IMR-90 (cell line): ENCODE results near the gene ZDHHC11B. TPM values are rescaled to one million over a fixed set of nuclear protein-coding genes. Genes with fewer than 3 reads are reported as not detected.
"Not testable (repeated sequence)": the region's sequence is repeated elsewhere in the genome, so short reads cannot be mapped to it uniquely, and the experiment has no call there.

Source experiments
- ATAC-seq: fragments of 200-7000 bp; cut with Tn5 transposase; 2 replicates; pipeline ENCODE4 v1.9.1; 2020; ENCODE audit warnings: low read depth, mild to moderate bottlenecking, moderate library complexity
- BruUV-seq: library from RNA; stranded (reverse); fragments of 400-500 nt; replicated peaks from 2 replicates; lab custom pipeline; 2021; lab: Mats Ljungman, UMichigan
- CTCF ChIA-PET: fragments of 300-600 bp; formaldehyde crosslinking; extraction: SDS; loops from one replicate; lab custom pipeline; 2021; ENCODE audit warnings: antibody characterized with exemption; lab: Yijun Ruan, JAX
- POLR2A ChIA-PET: fragments of 300-600 bp; sonication (Branson Sonifier 250); formaldehyde crosslinking; loops from one replicate; lab custom pipeline; 2022; ENCODE audit warnings: antibody characterized with exemption; ENCODE audit not compliant: unreplicated experiment; lab: Charles Lee
- DNase-seq: peaks from one replicate; pipeline ENCODE4 v3.0.0; 2013
- H2AFZ ChIP-seq: replicated peaks from 2 replicates; pipeline ENCODE3; 2013; ENCODE audit warnings: low read length, mild to moderate bottlenecking; ENCODE audit not compliant: poor library complexity
- H2AK5ac ChIP-seq: 2 replicates; pipeline ENCODE4 v1.6.1; 2013; ENCODE audit warnings: low read depth, low read length, inconsistent platforms
- H2AK9ac ChIP-seq: replicated peaks from 2 replicates; pipeline ENCODE3; 2013; ENCODE audit warnings: mild to moderate bottlenecking, low read depth, low read length, moderate library complexity; ENCODE audit not compliant: poor library complexity
- H2BK120ac ChIP-seq: 2 replicates; pipeline ENCODE4 v1.6.1; 2013; ENCODE audit warnings: low read depth, low read length, inconsistent platforms
- H2BK15ac ChIP-seq: 3 replicates; pipeline ENCODE4 v1.6.1; 2013; ENCODE audit warnings: low read depth, low read length, inconsistent platforms
- H2BK20ac ChIP-seq: 2 replicates; pipeline ENCODE4 v1.6.1; 2013; ENCODE audit warnings: low read depth, mild to moderate bottlenecking, inconsistent platforms, low read length, moderate library complexity
- H2BK5ac ChIP-seq: 2 replicates; pipeline ENCODE4 v1.6.1; 2013; ENCODE audit warnings: mild to moderate bottlenecking, low read depth, low read length, inconsistent platforms; ENCODE audit not compliant: poor library complexity, severe bottlenecking
- H3K14ac ChIP-seq: replicated peaks from 2 replicates; pipeline ENCODE4 v1.6.1; 2013; ENCODE audit warnings: low read depth, low read length, inconsistent platforms
- H3K18ac ChIP-seq: 2 replicates; pipeline ENCODE4 v1.6.1; 2013; ENCODE audit warnings: low read depth, low read length, control low read depth
- H3K23ac ChIP-seq: 2 replicates; pipeline ENCODE4 v1.6.1; 2013; ENCODE audit warnings: low read depth, low read length, inconsistent platforms
- H3K27ac ChIP-seq: 2 replicates; pipeline ENCODE4 v1.5.1; 2013; ENCODE audit warnings: mild to moderate bottlenecking, control low read depth, low read length; ENCODE audit not compliant: insufficient read depth
- H3K27me3 ChIP-seq: 2 replicates; pipeline ENCODE4 v1.6.1; 2013; ENCODE audit warnings: low read length; ENCODE audit not compliant: control insufficient read depth, insufficient read depth
- H3K36me3 ChIP-seq: 2 replicates; pipeline ENCODE4 v1.6.1; 2013; ENCODE audit warnings: low read length, mixed read lengths; ENCODE audit not compliant: control insufficient read depth, insufficient read depth
- H3K4ac ChIP-seq: 2 replicates; pipeline ENCODE4 v1.6.1; 2013; ENCODE audit warnings: low read depth, low read length, inconsistent platforms
- H3K4me1 ChIP-seq: 2 replicates; pipeline ENCODE4 v1.6.1; 2013; ENCODE audit warnings: low read length, mixed read lengths; ENCODE audit not compliant: control insufficient read depth, insufficient read depth
- H3K4me2 ChIP-seq: 2 replicates; pipeline ENCODE4 v1.6.1; 2013; ENCODE audit warnings: low read depth, mild to moderate bottlenecking, control low read depth, low read length, moderate library complexity
- H3K4me3 ChIP-seq: 2 replicates; pipeline ENCODE4 v1.5.1; 2013; ENCODE audit warnings: low read depth, mild to moderate bottlenecking, control low read depth, low read length, moderate library complexity; ENCODE audit not compliant: insufficient read depth
- H3K56ac ChIP-seq: 2 replicates; pipeline ENCODE4 v1.6.1; 2013; ENCODE audit warnings: low read length, inconsistent platforms; ENCODE audit not compliant: insufficient read depth; ENCODE audit errors: extremely low read depth
- H3K79me1 ChIP-seq, 2 experiments: 2 replicates each; pipeline ENCODE4 v1.6.1; 2013; ENCODE audit warnings: low read length in 2 of 2, inconsistent platforms in 1 of 2, low read depth in 1 of 2
- H3K9ac ChIP-seq: 2 replicates; pipeline ENCODE4 v1.6.1; 2013; ENCODE audit warnings: low read depth, low read length, control low read depth
- H3K9me1 ChIP-seq: 2 replicates; pipeline ENCODE4 v1.6.1; 2013; ENCODE audit warnings: low read length, inconsistent platforms; ENCODE audit not compliant: insufficient read depth
- H3K9me3 ChIP-seq: 2 replicates; pipeline ENCODE4 v1.6.1; 2013; ENCODE audit warnings: low read length; ENCODE audit not compliant: control insufficient read depth, insufficient read depth
- H4K20me1 ChIP-seq: 2 replicates; pipeline ENCODE4 v1.6.1; 2013; ENCODE audit warnings: low read length, inconsistent platforms; ENCODE audit not compliant: insufficient read depth
- H4K5ac ChIP-seq: 2 replicates; pipeline ENCODE4 v1.6.1; 2013; ENCODE audit warnings: mild to moderate bottlenecking, low read depth, low read length, control low read depth
- H4K8ac ChIP-seq, 2 experiments: 2 replicates each; pipeline ENCODE4 v1.6.1; 2013; ENCODE audit warnings: low read depth in 2 of 2, low read length in 2 of 2, control low read depth in 1 of 2, inconsistent platforms in 1 of 2
- H4K91ac ChIP-seq: 2 replicates; pipeline ENCODE4 v1.6.1; 2013; ENCODE audit warnings: low read depth, low read length, inconsistent platforms; ENCODE audit not compliant: insufficient read depth
- WGBS, 2 experiments: methylation state at CpG; one replicate each; pipeline versions ENCODE4 v1.1.5 to v1.1.7; 2013; ENCODE audit warnings: missing lambda C conversion rate in 2 of 2; ENCODE audit not compliant: insufficient read length in 1 of 2; ENCODE audit errors: extremely low coverage in 2 of 2; 5-methylcytosine and 5-hydroxymethylcytosine counted together
- dilution Hi-C: fragments of 300-500 bp; cut with HindIII; formaldehyde crosslinking; loops from one replicate; pipeline ENCODE4 v1.14.3; 2018; ENCODE audit warnings: low sequenced_read_pairs; ENCODE audit not compliant: unreplicated experiment
- in situ Hi-C: fragments of 300-500 bp; cut with MboI; formaldehyde crosslinking; loops from 3 replicates; pipeline ENCODE4 v1.14.3; 2019; ENCODE audit warnings: low sequenced_read_pairs, inconsistent platforms, mixed read lengths
- intact Hi-C: fragments of 100-400 bp; cut with micrococcal nuclease; formaldehyde crosslinking; loops from 2 replicates; pipeline ENCODE4 v1.10.0; 2022
- polyA plus RNA-seq, 3 experiments: library from polyadenylated mRNA; depleted of rRNA; stranded (reverse); fragments of >200 nt; gene quantifications; 2 replicates each; pipeline ENCODE4 v1.2.3, GENCODE V29; 2012; ENCODE audit warnings: low replicate concordance in 1 of 3
- total RNA-seq: library from RNA; depleted of rRNA; stranded (reverse); fragments of >200 nt; gene quantifications from 2 replicates; pipeline ENCODE4 v1.2.3, GENCODE V29; 2012

The ZDHHC11B gene
- total and polyA plus RNA-seq, 2 of the 4 experiments (the other 2 are of a cell fraction): 0.12 TPM; not detected in 1

GRCh38 chr5:714215-715118, 70.1 kb downstream of the ZDHHC11B start:
- H2BK120ac ChIP-seq, H3K9ac ChIP-seq, H3K9me3 ChIP-seq, dilution Hi-C loops, H4K91ac ChIP-seq, H4K8ac ChIP-seq, H2AFZ ChIP-seq, H2AK9ac ChIP-seq, H3K4me3 ChIP-seq, ATAC-seq, H3K14ac ChIP-seq, CTCF ChIA-PET, H3K27me3 ChIP-seq, H4K5ac ChIP-seq, BruUV-seq, H3K9me1 ChIP-seq, H2AK5ac ChIP-seq, H2BK5ac ChIP-seq, H3K4ac ChIP-seq, H2BK15ac ChIP-seq, H3K4me1 ChIP-seq, in situ Hi-C loops, POLR2A ChIA-PET, DNase-seq, H3K56ac ChIP-seq, H2BK20ac ChIP-seq, H3K79me1 ChIP-seq, H3K18ac ChIP-seq, H3K23ac ChIP-seq, H3K27ac ChIP-seq, H3K36me3 ChIP-seq, H4K20me1 ChIP-seq, H3K4me2 ChIP-seq: not testable (repeated sequence)
- WGBS, 2 experiments: no CpG with 5 or more reads among the region's 8 CpGs
- intact Hi-C loops: loop anchor here (5.0 kb wide), 1 partner anchor 83 kb away; no protein-coding TSS in a partner anchor

DNA sequence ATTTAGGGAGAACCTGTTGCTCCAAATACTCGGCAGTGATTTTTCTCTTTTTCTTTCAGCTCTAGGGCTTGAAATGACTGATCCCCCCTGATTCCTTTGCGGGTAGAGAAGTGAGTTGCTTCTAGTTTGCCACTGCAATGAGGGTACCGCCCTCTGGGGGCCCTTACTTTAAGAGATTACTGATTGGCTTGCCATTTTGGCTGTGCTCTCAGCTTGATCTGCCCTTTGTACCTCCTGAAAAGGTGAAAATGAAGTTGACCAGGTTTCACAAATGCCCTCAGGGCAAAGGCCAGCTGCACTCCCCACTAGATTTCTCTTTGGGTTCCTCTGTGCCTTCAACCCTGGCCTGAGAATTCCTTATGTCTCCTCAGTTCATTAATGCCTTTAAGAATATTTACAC, 70.8 kb downstream of the ZDHHC11B start:
- H3K36me3 ChIP-seq, H3K9me1 ChIP-seq, in situ Hi-C loops, BruUV-seq, H2BK5ac ChIP-seq, H3K4me3 ChIP-seq, H2AK9ac ChIP-seq, H3K18ac ChIP-seq, H3K23ac ChIP-seq, H4K91ac ChIP-seq, H2BK20ac ChIP-seq, H3K4me1 ChIP-seq, H2BK120ac ChIP-seq, H2AFZ ChIP-seq, H3K9ac ChIP-seq, H3K14ac ChIP-seq, H3K79me1 ChIP-seq, DNase-seq, H4K20me1 ChIP-seq, H3K56ac ChIP-seq, H3K9me3 ChIP-seq, POLR2A ChIA-PET, dilution Hi-C loops, ATAC-seq, H3K4ac ChIP-seq, H3K27me3 ChIP-seq, H4K8ac ChIP-seq, CTCF ChIA-PET, H2AK5ac ChIP-seq, H3K27ac ChIP-seq, H4K5ac ChIP-seq, H2BK15ac ChIP-seq, H3K4me2 ChIP-seq: not testable (repeated sequence)
- no CpG with 5 or more reads among the region's 3 CpGs for WGBS, 2 experiments
- intact Hi-C loops: loop anchor here (5.0 kb wide), 1 partner anchor 84 kb away; no protein-coding TSS in a partner anchor
